HG02571 (cell line): ENCODE data around the gene ZNF724.
A peak's percentile ranks its signal among the peaks of the same experiment; 100 is the strongest.
"Not testable (repeated sequence)": the region's sequence is repeated elsewhere in the genome, so short reads cannot be mapped to it uniquely, and the experiment has no call there.

ENCODE experiments used
- ATAC-seq: cut with Tn5 transposase; IDR thresholded peaks from one replicate; pipeline ENCODE4 v1.9.1; 2021; ENCODE audit warnings: mild to moderate bottlenecking, moderate library complexity; ENCODE audit not compliant: unreplicated experiment

Gene ZNF724

GRCh38 chr19:23249911-23250649, at the start of gene ZNF724:
Gene ZNF724 (minus strand): TSS chr19:23250394. CDS start chr19:23250242, 152 bp downstream.
- peak; percentile 98 for ATAC-seq

GRCh38 chr19:23294141-23294540, 43.9 kb upstream of the ZNF724 start:
- ATAC-seq, result no peak

DNA sequence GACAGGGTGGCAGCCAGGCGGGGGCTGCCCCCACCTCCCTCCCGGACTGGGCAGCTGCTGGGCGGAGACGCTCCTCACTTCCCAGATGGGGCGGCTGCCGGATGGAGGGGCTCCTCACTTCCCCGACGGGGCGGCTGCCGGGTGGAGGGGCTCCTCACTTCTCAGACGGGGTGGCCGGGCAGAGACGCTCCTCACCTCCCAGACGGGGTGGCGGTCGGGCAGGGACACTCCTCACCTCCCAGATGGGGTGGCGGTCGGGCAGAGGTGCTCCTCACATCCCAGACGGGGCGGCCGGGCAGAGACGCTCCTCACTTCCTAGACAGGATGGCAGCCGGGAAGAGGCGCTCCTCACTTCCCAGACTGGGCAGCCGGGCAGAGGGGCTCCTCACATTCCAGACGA, 39.8 kb upstream of the ZNF724 start:
- not testable (repeated sequence) for ATAC-seq

GRCh38 chr19:23287620-23288019, 37.4 kb upstream of the ZNF724 start:
- no peak for ATAC-seq

- no peak for ATAC-seq
Observed at GRCh38 chr19:23286477-23286876, 36.3 kb upstream of the ZNF724 start.

GRCh38 chr19:23285948-23286347, 35.8 kb upstream of the ZNF724 start:
- ATAC-seq, result no peak

DNA sequence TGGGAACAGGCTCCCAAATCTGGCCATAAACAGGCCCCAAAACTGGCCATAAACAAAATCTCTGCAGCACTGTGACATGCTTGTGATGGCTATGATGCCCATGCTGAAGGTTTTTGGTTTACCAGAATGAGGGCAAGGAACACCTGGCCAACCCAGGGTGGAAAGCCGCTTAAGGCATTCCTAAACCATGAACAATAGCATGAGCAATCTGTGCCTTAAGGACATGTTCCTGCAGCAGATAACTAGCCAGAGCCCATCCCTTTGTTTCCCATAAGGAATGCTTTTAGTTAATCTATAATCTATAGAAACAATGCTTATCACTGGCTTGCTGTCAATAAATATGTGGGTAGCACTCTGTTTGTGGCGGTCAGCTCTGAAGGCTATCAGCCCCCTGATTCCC, 35.1 kb upstream of the ZNF724 start:
- not testable (repeated sequence) for ATAC-seq

DNA sequence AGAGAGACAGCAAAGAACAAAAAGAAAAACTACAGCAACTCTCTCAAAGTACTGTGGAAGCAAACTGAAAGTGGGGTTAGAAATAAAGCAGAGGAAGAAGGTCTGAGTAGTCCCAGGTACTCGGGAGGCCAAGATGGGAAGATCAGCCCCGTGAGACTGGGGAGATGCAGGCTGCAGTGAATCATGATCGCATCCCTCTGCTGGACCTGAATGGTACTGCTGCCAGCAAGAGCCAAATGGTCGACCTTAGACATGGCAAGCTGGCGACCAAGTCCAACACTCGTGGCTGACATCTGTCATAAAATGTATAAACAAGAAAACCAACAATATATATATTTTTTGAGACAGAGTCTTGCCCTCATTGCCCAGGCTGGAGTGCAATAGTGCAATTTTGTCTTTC, 33.7 kb upstream of the ZNF724 start:
- ATAC-seq, result no peak

- ATAC-seq, result no peak
Observed at GRCh38 chr19:23281663-23282276, 31.6 kb upstream of the ZNF724 start.

DNA sequence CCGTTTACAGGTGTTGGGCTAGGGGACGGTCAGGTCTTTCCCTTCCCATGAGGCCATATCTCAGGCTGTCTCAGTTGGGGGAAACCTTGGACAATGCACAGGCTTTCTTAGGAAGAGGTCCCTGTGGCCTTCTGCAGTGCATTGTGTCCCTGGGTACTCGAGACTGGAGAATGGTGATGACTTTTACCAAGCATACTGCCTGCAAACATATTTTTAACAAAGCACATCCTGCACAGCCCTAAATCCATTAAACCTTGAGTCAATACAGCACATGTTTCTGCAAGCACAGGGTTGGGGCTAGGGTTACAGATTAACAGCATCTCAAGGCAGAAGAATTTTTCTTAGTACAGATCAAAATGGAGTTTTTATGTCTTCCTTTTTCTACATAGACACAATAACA, 27.9 kb upstream of the ZNF724 start:
- ATAC-seq, result not testable (repeated sequence)

GRCh38 chr19:23273590-23274412, 23.6 kb upstream of the ZNF724 start:
- peak; percentile 100 for ATAC-seq

GRCh38 chr19:23273022-23273589, 22.9 kb upstream of the ZNF724 start:
- no peak for ATAC-seq

GRCh38 chr19:23263870-23264590, 13.8 kb upstream of the ZNF724 start:
- no peak for ATAC-seq

GRCh38 chr19:23263396-23263795, 13.2 kb upstream of the ZNF724 start:
- ATAC-seq, result no peak

DNA sequence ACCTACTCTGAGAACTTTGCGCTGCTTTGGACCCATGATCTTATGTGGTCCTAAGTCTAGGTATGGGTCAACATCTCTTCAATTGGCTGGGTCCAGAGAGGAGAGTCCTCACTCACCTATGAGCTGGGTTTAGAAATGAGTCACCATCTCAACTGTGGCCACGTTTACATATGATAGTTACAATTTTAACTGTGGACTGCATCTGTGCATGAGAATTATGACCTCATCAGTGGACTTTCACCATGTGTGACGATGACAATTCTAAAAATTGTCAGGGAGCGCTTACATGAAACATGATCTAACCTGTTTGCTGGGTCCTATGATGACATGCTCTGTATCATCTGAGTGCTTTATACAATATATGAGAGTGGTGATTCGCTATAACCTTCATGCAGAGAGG, 12.7 kb upstream of the ZNF724 start:
- no peak for ATAC-seq

- ATAC-seq, result no peak
Observed at GRCh38 chr19:23261496-23262020, 11.4 kb upstream of the ZNF724 start.

- ATAC-seq, result no peak
Observed at GRCh38 chr19:23260956-23261355, 10.8 kb upstream of the ZNF724 start.

GRCh38 chr19:23259961-23260360, 9.8 kb upstream of the ZNF724 start:
- no peak for ATAC-seq

GRCh38 chr19:23255700-23256099, 5.5 kb upstream of the ZNF724 start:
- no peak for ATAC-seq

GRCh38 chr19:23254141-23254910, 4.1 kb upstream of the ZNF724 start:
- ATAC-seq, result no peak
